ENCODE results near the gene KLHL29.

DNA sequence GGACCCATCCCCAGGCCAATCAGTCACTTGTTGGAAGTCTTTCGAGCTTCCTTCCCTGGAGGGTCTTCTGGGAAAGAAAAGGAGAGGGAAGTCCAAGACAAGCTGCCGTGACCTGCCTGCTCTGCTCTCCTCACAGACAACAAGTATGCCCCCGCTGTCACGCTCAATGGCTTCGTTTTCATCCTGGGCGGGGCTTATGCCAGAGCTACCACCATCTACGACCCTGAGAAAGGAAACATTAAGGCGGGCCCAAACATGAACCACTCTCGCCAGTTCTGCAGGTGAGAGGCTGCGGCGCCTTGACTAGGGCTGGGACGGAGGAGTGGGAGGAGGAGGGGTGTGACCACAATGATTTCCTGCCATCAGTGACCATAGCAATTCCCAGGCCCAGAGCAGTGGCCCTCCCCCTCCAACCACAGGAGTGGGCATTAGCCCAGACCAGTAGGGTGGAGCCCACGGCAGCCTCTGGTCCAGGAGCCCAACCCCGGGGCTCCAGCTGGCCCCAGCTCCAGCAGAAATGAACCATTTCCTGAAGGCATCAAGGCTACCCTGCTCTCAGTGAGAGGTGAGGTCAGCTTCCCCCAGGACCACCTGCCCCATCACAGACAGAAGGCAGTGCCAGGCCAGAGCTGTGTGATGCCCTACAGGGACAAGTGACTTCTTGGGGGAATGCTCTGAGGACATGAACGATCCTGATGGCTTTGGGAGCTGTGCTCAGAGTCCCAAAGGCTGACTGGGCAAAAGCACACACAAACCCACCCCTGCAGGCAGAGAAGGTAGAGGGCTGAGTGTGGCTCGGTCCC lies 318.8 kb downstream of the KLHL29 start:
- TF ChIP-seq, protein P1, sequence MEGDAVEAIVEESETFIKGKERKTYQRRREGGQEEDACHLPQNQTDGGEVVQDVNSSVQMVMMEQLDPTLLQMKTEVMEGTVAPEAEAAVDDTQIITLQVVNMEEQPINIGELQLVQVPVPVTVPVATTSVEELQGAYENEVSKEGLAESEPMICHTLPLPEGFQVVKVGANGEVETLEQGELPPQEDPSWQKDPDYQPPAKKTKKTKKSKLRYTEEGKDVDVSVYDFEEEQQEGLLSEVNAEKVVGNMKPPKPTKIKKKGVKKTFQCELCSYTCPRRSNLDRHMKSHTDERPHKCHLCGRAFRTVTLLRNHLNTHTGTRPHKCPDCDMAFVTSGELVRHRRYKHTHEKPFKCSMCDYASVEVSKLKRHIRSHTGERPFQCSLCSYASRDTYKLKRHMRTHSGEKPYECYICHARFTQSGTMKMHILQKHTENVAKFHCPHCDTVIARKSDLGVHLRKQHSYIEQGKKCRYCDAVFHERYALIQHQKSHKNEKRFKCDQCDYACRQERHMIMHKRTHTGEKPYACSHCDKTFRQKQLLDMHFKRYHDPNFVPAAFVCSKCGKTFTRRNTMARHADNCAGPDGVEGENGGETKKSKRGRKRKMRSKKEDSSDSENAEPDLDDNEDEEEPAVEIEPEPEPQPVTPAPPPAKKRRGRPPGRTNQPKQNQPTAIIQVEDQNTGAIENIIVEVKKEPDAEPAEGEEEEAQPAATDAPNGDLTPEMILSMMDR (IDR thresholded peaks at IDR 0.05; ENCODE audit: poor library complexity), result no peak
- TF ChIP-seq EZH2 (IDR thresholded peaks at IDR 0.05; ENCODE audit: borderline replicate concordance), result no peak

All from hepatocyte (in vitro differentiated cells).